Esophagus squamous epithelium (tissue), 4 donors: ENCODE data around the gene CHD3.

Experiments
- CTCF ChIP-seq, 6 experiments: fragments of 450-650 bp in 4 of 6; fragments of 200-600 bp in 2 of 6; sonication (generic) in 2 of 6; IDR thresholded peaks; one replicate each; pipeline ENCODE4 v1.5.1; 2016 to 2019; ENCODE audit warnings: antibody characterized with exemption in 6 of 6, mild to moderate bottlenecking in 4 of 6, moderate library complexity in 4 of 6
- POLR2A ChIP-seq, 4 donors: fragments of 450-650 bp; IDR thresholded peaks; one replicate each; pipeline ENCODE4 v1.6.1; 2017; ENCODE audit warnings: antibody characterized with exemption in 4 of 4, mild to moderate bottlenecking in 4 of 4, moderate library complexity in 3 of 4

GRCh38 chr17:7842380-7843256 lies 46.0 kb upstream of the CHD3 start:
- no peak for TF ChIP-seq CTCF (IDR thresholded peaks at IDR 0.05)
- TF ChIP-seq POLR2A (IDR thresholded peaks at IDR 0.05), result peak in 3 of 4 donors; percentile 4 to 58 (median 37)
